Measurements from ENCODE around the gene MED14.

DNA sequence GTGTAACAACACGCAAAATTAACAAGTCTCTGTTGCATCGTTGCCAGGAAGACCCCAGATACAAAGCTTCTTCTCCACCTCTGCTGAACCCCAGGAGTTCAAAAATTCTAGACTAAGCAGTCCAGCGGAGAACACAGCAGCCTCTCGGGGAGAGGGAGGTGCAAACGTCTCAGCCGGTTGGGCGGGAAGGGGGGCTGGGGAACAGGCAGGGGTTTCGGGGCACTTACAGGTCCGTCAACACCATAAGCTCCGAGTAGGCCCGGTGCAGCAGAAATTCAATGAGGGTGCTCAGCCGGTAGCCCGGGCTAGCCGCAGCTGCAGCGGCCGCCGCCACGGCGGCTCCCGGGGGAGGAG is 394 bp downstream of the MED14 start:
- TF ChIP-seq, protein P1, sequence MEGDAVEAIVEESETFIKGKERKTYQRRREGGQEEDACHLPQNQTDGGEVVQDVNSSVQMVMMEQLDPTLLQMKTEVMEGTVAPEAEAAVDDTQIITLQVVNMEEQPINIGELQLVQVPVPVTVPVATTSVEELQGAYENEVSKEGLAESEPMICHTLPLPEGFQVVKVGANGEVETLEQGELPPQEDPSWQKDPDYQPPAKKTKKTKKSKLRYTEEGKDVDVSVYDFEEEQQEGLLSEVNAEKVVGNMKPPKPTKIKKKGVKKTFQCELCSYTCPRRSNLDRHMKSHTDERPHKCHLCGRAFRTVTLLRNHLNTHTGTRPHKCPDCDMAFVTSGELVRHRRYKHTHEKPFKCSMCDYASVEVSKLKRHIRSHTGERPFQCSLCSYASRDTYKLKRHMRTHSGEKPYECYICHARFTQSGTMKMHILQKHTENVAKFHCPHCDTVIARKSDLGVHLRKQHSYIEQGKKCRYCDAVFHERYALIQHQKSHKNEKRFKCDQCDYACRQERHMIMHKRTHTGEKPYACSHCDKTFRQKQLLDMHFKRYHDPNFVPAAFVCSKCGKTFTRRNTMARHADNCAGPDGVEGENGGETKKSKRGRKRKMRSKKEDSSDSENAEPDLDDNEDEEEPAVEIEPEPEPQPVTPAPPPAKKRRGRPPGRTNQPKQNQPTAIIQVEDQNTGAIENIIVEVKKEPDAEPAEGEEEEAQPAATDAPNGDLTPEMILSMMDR (IDR thresholded peaks at IDR 0.05), result no peak
- TF ChIP-seq POLR2A (IDR thresholded peaks at IDR 0.05) (no peak), POLR2AphosphoS5 (IDR thresholded peaks at IDR 0.05) (no peak), EP300 (IDR thresholded peaks at IDR 0.05) (no peak)
